Fibroblast of villous mesenchyme (primary cell): ENCODE measurements around the gene PKP3. TPM values are rescaled to one million over a fixed set of nuclear protein-coding genes. Genes with fewer than 3 reads are reported as not detected.
"Not testable (repeated sequence)": the region's sequence is repeated elsewhere in the genome, so short reads cannot be mapped to it uniquely, and the experiment has no call there.

Experiments used
- DNase-seq: peaks from one replicate; pipeline ENCODE4 v3.0.0-alpha.2; 2010; ENCODE audit warnings: low read depth
- H3K4me3 ChIP-seq: 2 replicates; pipeline ENCODE4 v1.5.1; 2011; ENCODE audit warnings: low read depth, mild to moderate bottlenecking, low read length
- total RNA-seq: library from RNA; depleted of rRNA; stranded (reverse); fragments of >200 nt; gene quantifications from 2 replicates; pipeline ENCODE4 v1.2.3, GENCODE V29; 2012
- TF ChIP-seq, protein P1 (sequence below): IDR thresholded peaks from 2 replicates; pipeline ENCODE4 v1.5.1; 2012; ENCODE audit warnings: low read depth, mild to moderate bottlenecking, low read length; ENCODE audit not compliant: insufficient read depth

Gene PKP3
- total RNA-seq, 1 donor = 2.2 TPM

DNA sequence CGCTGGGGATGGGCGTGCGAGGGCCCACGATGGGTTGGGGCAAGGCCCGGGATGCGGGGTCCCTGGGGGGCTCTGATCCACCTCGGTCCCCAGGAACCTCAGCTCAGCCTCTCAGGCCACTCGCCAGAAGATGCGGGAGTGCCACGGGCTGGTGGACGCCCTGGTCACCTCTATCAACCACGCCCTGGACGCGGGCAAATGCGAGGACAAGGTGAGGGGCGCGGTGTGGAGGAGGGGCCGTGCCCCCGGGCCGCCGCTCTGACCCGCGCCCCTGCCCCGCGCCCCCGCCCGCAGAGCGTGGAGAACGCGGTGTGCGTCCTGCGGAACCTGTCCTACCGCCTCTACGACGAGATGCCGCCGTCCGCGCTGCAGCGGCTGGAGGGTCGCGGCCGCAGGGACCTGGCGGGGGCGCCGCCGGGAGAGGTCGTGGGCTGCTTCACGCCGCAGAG lies 6.3 kb downstream of the PKP3 start:
- no peak overlapping the region for H3K4me3 ChIP-seq
- no peak for DNase-seq
- TF ChIP-seq, protein P1, sequence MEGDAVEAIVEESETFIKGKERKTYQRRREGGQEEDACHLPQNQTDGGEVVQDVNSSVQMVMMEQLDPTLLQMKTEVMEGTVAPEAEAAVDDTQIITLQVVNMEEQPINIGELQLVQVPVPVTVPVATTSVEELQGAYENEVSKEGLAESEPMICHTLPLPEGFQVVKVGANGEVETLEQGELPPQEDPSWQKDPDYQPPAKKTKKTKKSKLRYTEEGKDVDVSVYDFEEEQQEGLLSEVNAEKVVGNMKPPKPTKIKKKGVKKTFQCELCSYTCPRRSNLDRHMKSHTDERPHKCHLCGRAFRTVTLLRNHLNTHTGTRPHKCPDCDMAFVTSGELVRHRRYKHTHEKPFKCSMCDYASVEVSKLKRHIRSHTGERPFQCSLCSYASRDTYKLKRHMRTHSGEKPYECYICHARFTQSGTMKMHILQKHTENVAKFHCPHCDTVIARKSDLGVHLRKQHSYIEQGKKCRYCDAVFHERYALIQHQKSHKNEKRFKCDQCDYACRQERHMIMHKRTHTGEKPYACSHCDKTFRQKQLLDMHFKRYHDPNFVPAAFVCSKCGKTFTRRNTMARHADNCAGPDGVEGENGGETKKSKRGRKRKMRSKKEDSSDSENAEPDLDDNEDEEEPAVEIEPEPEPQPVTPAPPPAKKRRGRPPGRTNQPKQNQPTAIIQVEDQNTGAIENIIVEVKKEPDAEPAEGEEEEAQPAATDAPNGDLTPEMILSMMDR = no peak

DNA sequence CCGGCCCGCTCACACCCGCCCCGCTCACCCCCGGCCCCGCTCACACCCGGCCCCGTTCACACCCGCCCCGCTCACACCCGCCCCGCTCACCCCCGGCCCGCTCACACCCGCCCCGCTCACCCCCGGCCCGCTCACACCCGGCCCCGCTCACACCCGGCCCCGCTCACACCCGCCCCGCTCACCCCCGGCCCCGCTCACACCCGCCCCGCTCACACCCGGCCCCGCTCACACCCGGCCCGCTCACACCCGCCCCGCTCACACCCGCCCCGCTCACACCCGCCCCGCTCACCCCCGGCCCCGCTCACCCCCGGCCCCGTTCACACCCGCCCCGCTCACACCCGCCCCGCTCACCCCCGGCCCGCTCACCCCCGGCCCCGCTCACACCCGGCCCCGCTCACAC lies 7.2 kb downstream of the PKP3 start:
- H3K4me3 ChIP-seq, DNase-seq: not testable (repeated sequence)

DNA sequence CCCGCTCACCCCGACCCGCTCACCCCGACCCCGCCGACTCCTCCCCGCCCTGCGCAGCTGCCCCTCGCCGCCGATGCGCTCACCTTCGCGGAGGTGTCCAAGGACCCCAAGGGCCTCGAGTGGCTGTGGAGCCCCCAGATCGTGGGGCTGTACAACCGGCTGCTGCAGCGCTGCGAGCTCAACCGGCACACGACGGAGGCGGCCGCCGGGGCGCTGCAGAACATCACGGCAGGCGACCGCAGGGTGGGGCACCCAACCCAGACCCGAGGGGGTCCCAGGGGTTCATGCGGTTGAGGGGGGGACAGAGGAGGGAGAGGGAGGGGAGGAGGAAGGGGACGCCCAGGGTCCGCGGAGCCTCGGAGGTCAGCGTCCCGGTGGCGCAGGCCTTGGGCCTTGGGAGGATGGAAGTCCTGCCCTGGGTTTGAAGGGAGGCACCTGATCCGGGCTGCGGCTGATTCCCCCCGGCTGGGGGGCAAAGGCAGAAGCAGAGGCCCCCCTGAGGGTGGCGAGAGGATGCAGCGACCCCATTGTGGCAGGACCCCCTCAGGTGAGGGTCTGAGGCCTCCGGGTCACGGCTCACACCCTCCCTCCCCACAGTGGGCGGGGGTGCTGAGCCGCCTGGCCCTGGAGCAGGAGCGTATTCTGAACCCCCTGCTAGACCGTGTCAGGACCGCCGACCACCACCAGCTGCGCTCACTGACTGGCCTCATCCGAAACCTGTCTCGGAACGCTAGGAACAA lies 9.2 kb downstream of the PKP3 start:
- no peak overlapping the region for H3K4me3 ChIP-seq
- TF ChIP-seq, protein P1 = no peak
- DNase-seq = no peak

DNA sequence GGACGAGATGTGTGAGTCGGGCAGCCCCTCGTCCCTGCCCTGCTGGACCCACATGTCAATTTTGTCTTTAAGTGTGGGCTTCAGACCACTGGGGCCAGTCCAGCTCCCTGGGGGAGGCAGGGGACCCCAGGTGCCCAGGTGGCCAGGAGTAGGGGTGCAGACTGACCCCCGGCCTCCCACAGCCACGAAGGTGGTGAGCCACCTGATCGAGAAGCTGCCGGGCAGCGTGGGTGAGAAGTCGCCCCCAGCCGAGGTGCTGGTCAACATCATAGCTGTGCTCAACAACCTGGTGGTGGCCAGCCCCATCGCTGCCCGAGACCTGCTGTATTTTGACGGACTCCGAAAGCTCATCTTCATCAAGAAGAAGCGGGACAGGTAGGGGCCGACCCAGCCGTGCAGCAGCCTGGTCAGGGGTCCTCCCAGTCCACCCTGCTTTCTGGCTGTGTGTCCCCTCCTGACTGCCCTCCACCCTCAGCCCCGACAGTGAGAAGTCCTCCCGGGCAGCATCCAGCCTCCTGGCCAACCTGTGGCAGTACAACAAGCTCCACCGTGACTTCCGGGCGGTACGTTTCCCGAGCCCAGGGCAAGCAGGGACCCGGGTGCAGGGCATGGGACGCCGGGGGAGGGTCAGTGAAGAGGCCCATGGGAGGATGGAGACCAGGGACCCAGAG lies 9.9 kb downstream of the PKP3 start:
- no peak overlapping the region for H3K4me3 ChIP-seq
- TF ChIP-seq, protein P1 = no peak
- no peak for DNase-seq

DNA sequence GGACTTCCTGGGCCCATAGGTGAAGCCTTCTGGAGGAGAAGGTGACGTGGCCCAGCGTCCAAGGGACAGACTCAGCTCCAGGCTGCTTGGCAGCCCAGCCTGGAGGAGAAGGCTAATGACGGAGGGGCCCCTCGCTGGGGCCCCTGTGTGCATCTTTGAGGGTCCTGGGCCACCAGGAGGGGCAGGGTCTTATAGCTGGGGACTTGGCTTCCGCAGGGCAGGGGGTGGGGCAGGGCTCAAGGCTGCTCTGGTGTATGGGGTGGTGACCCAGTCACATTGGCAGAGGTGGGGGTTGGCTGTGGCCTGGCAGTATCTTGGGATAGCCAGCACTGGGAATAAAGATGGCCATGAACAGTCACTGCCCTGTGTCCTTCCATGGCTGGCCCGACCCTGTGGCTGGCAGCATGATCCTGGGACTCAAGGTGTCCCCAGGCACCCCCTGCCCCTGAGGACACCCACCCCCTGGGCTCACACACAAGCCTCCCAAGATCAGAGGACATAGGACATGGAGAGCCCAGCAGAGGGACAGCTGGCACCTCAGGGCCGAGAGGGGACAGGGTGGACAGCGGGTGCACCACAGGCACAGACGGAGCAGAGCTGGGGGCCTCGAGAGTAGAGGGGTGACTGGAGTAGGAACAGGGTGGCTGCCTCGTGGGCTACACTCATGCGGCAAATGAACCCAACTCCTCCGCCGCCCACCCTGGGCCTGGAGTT lies 10.7 kb downstream of the PKP3 start:
- no peak for DNase-seq
- TF ChIP-seq, protein P1 = no peak
- no peak overlapping the region for H3K4me3 ChIP-seq

DNA sequence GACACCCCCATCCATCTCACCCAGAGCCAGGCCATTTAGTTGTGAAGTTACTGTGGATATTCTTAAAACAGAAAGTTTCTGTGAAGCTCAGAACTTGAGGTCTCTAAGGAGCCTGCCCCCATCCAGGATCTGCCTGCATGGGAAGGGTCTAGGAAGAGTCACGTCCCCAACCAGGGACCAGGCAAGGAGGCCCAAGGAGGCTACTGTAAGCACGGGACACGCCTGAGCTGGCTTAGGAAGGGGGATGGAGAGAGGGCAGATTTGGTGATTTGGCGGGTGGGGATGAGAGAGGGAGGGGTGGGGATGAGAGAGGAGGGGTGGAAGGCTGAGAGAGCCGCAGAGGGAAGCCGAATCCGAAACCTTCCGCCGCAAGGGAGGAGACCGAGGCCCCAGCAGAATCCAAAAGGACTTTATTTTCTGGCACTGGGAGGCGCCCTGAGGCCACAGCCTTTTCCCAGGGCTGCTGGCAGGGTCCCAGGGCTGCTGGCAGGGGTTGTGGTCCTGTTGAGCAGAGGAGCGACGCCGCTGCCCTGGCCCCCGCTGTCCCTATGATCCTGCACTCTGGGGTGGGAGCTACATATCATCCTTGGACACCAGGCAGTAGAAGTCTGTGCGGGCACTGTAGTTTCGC lies 11.4 kb downstream of the PKP3 start:
- DNase-seq = peak; percentile 35
- TF ChIP-seq, protein P1 = peak; percentile 19
- no peak overlapping the region for H3K4me3 ChIP-seq
